ENCODE measurements around the gene SUSD3. TPM values are rescaled to one million over a fixed set of nuclear protein-coding genes. Genes with fewer than 3 reads are reported as not detected.

The SUSD3 gene
- polyA plus RNA-seq, 3 donors, result 10.5 to 24.6 (median 15.7) TPM

- no peak overlapping the region for H3K4me2 ChIP-seq (replicated peaks; ENCODE audit: extremely low read depth, low read length, poor library complexity, severe bottlenecking)
- H3K27me3 ChIP-seq (ENCODE audit: control insufficient read depth in 2 of 2, insufficient read depth in 2 of 2, low read length in 2 of 2), result no peaks in the 10 kb centered on the region
- Mint-ChIP-seq H3K27me3 (ENCODE audit: low read depth in 3 of 3) (peaks cover 0 to 1% (median 0%) of the 10 kb centered on the region in 3 donors), H3K4me3 (no peak overlapping the region), H3K4me1 (no peaks in the 10 kb centered on the region), H3K9me3 (peaks cover 0 to 2% (median 0%) of the 10 kb centered on the region in 7 donors), H3K36me3 (peaks cover 70 to 98% of the 10 kb centered on the region in 2 donors), H3K27ac (peak overlapping the region in 2 of 7 donors; percentile 50 to 51)
- peak overlapping the region in 1 of 2 donors; percentile 20 for H3K27ac ChIP-seq (ENCODE audit: low read depth in 1 of 2, low read length in 2 of 2)
- H2AFZ ChIP-seq (ENCODE audit: insufficient read depth, low read depth, low read length, poor library complexity, severe bottlenecking), result no peak overlapping the region
- no peak overlapping the region for H3K4me3 ChIP-seq (replicated peaks in 1 of 3; ENCODE audit: low read depth in 2 of 3, low read length in 3 of 3)
- 98% methylated on average over 13 of the region's 13 CpGs for WGBS (ENCODE audit: insufficient coverage)
- peaks cover 78 to 95% of the 10 kb centered on the region in 2 donors for H3K36me3 ChIP-seq (replicated peaks in 1 of 2; ENCODE audit: control insufficient read depth in 1 of 2, insufficient read depth in 2 of 2, low read length in 2 of 2)
- H3K79me2 ChIP-seq (ENCODE audit: insufficient read depth, low read length), result peaks cover 48% of the 10 kb centered on the region
- no peak for TF ChIP-seq CTCF (IDR thresholded peaks at IDR 0.05)
- H4K20me1 ChIP-seq (ENCODE audit: insufficient read depth, low read length), result peaks cover 91% of the 10 kb centered on the region
- intact Hi-C loops (cut with micrococcal nuclease), result no loop called here
- no peak overlapping the region for H3K9ac ChIP-seq (ENCODE audit: insufficient read depth, low read length, poor library complexity, severe bottlenecking)
- H3K4me1 ChIP-seq (ENCODE audit: control insufficient read depth in 1 of 2, insufficient read depth in 2 of 2, low read length in 2 of 2), result no peaks in the 10 kb centered on the region
- H3K9me3 ChIP-seq (replicated peaks in 1 of 2; ENCODE audit: control insufficient read depth in 1 of 2, insufficient read depth in 1 of 2, low read length in 2 of 2), result no peaks in the 10 kb centered on the region
- no peak for DNase-seq
These were observed 48.4 kb upstream of the SUSD3 start for GRCh38 chr9:93010056-93010455.

GRCh38 chr9:93010704-93011103, 47.8 kb upstream of the SUSD3 start:
- H3K4me1 Mint-ChIP-seq, result no peaks in the 10 kb centered on the region
- no peak for TF ChIP-seq CTCF (IDR thresholded peaks at IDR 0.05)
- no peak overlapping the region for H3K4me3 Mint-ChIP-seq
- H3K27ac ChIP-seq (ENCODE audit: low read depth in 1 of 2, low read length in 2 of 2), result peak overlapping the region in 1 of 2 donors; percentile 20
- H3K9me3 ChIP-seq (replicated peaks in 1 of 2; ENCODE audit: control insufficient read depth in 1 of 2, insufficient read depth in 1 of 2, low read length in 2 of 2), result no peaks in the 10 kb centered on the region
- no peaks in the 10 kb centered on the region for H3K27me3 ChIP-seq (ENCODE audit: control insufficient read depth in 2 of 2, insufficient read depth in 2 of 2, low read length in 2 of 2)
- peaks cover 0 to 2% (median 0%) of the 10 kb centered on the region in 7 donors for H3K9me3 Mint-ChIP-seq
- H3K4me2 ChIP-seq (replicated peaks; ENCODE audit: extremely low read depth, low read length, poor library complexity, severe bottlenecking), result no peak overlapping the region
- H3K36me3 Mint-ChIP-seq, result peaks cover 69 to 98% of the 10 kb centered on the region in 2 donors
- 91% methylated on average over 4 of the region's 4 CpGs for WGBS (ENCODE audit: insufficient coverage)
- H3K4me3 ChIP-seq (replicated peaks in 1 of 3; ENCODE audit: low read depth in 2 of 3, low read length in 3 of 3), result no peak overlapping the region
- H3K27ac Mint-ChIP-seq, result peak overlapping the region in 3 of 7 donors; percentile 51 to 72 (median 71)
- H4K20me1 ChIP-seq (ENCODE audit: insufficient read depth, low read length), result peaks cover 91% of the 10 kb centered on the region
- H3K36me3 ChIP-seq (replicated peaks in 1 of 2; ENCODE audit: control insufficient read depth in 1 of 2, insufficient read depth in 2 of 2, low read length in 2 of 2), result peaks cover 79 to 95% of the 10 kb centered on the region in 2 donors
- no peak overlapping the region for H3K9ac ChIP-seq (ENCODE audit: insufficient read depth, low read length, poor library complexity, severe bottlenecking)
- intact Hi-C loops (cut with micrococcal nuclease), result no loop called here
- H3K79me2 ChIP-seq (ENCODE audit: insufficient read depth, low read length), result peaks cover 42% of the 10 kb centered on the region
- DNase-seq, result no peak
- H3K27me3 Mint-ChIP-seq (ENCODE audit: low read depth in 3 of 3), result peaks cover 0 to 1% (median 0%) of the 10 kb centered on the region in 3 donors
- H3K4me1 ChIP-seq (ENCODE audit: control insufficient read depth in 1 of 2, insufficient read depth in 2 of 2, low read length in 2 of 2), result no peaks in the 10 kb centered on the region
- H2AFZ ChIP-seq (ENCODE audit: insufficient read depth, low read depth, low read length, poor library complexity, severe bottlenecking), result no peak overlapping the region
